Naive B cell (primary cell): ENCODE data around the gene DBN1. TPM values are rescaled to one million over a fixed set of nuclear protein-coding genes. Genes with fewer than 3 reads are reported as not detected.

Experiments
- ATAC-seq, 2 donors: fragments of 150-1000 bp; cut with Tn5 transposase; 2 replicates each; pipeline ENCODE4 v1.10.0; 2021; ENCODE audit warnings: low read depth in 2 of 2, mild to moderate bottlenecking in 2 of 2, moderate library complexity in 2 of 2
- DNase-seq: peaks from one replicate; pipeline ENCODE4 v3.0.0; 2022
- H3K27ac Mint-ChIP-seq, 6 donors: one replicate each; pipeline ENCODE4 v1.8.0; 2020 to 2022; ENCODE audit warnings: mild to moderate bottlenecking in 6 of 6, mixed read lengths in 6 of 6, moderate library complexity in 5 of 6, inconsistent platforms in 2 of 6
- H3K27me3 Mint-ChIP-seq, 3 donors: one replicate each; pipeline ENCODE4 v1.8.0; 2021 to 2022; ENCODE audit warnings: mixed read lengths in 3 of 3, mild to moderate bottlenecking in 1 of 3
- H3K36me3 Mint-ChIP-seq, 2 donors: one replicate each; pipeline ENCODE4 v1.8.0; 2020 to 2022; ENCODE audit warnings: mixed read lengths in 2 of 2, inconsistent platforms in 1 of 2, mild to moderate bottlenecking in 1 of 2
- H3K4me1 Mint-ChIP-seq, 3 donors: one replicate each; pipeline ENCODE4 v1.8.0; 2020 to 2022; ENCODE audit warnings: mixed read lengths in 3 of 3, inconsistent platforms in 1 of 3, mild to moderate bottlenecking in 1 of 3, moderate library complexity in 1 of 3
- H3K4me3 Mint-ChIP-seq, 8 donors: one replicate each; pipeline ENCODE4 v1.8.0; 2020 to 2022; ENCODE audit warnings: mild to moderate bottlenecking in 8 of 8, mixed read lengths in 8 of 8, moderate library complexity in 8 of 8, inconsistent platforms in 2 of 8
- H3K9me3 Mint-ChIP-seq, 7 donors: one replicate each; pipeline ENCODE4 v1.8.0; 2020 to 2022; ENCODE audit warnings: mixed read lengths in 7 of 7, mild to moderate bottlenecking in 5 of 7, inconsistent platforms in 2 of 7, moderate library complexity in 1 of 7
- polyA plus RNA-seq, 6 donors: library from polyadenylated mRNA; unstranded; fragments of 300-500 nt; fragmentation: Illumina TruSeq; gene quantifications; one replicate each; pipeline ENCODE4 v1.2.3, GENCODE V29; 2021; ENCODE audit warnings: low read depth in 6 of 6

DBN1 gene
- polyA plus RNA-seq, 6 donors from 2014 or later = 0.31 to 1.9 (median 0.65) TPM; not detected in 2

GRCh38 chr5:177472460-177473442 is 683 bp downstream of the DBN1 start:
- peaks cover 0 to 24% (median 16%) of the 10 kb centered on the region in 3 donors for H3K27me3 Mint-ChIP-seq
- no peak overlapping the region for H3K27ac Mint-ChIP-seq
- H3K4me3 Mint-ChIP-seq = peak overlapping the region; percentile 18 to 90 (median 82)
- H3K4me1 Mint-ChIP-seq = peaks cover 16 to 28% (median 23%) of the 10 kb centered on the region in 3 donors
- H3K36me3 Mint-ChIP-seq = no peaks in the 10 kb centered on the region
- no peaks in the 10 kb centered on the region for H3K9me3 Mint-ChIP-seq
- peak; percentile 45 for DNase-seq
- ATAC-seq = peak; percentile 60 to 70

- Mint-ChIP-seq H3K27me3 (peaks cover 0 to 24% (median 16%) of the 10 kb centered on the region in 3 donors), H3K9me3 (no peaks in the 10 kb centered on the region), H3K4me1 (peaks cover 16 to 28% (median 23%) of the 10 kb centered on the region in 3 donors), H3K27ac (no peak overlapping the region), H3K4me3 (peak overlapping the region; percentile 12 to 88 (median 68)), H3K36me3 (no peaks in the 10 kb centered on the region)
- ATAC-seq = no peak
- no peak for DNase-seq
These were observed 1.7 kb downstream of the DBN1 start for GRCh38 chr5:177471610-177472356.

- Mint-ChIP-seq H3K9me3 (no peaks in the 10 kb centered on the region), H3K27me3 (peaks cover 0 to 24% (median 16%) of the 10 kb centered on the region in 3 donors), H3K27ac (peak overlapping the region in 1 of 6 donors; percentile 27), H3K4me3 (peak overlapping the region in 5 of 8 donors; percentile 25 to 67 (median 53)), H3K36me3 (no peaks in the 10 kb centered on the region), H3K4me1 (peaks cover 12 to 28% (median 19%) of the 10 kb centered on the region in 3 donors)
- ATAC-seq (no peak), DNase-seq (no peak)
These were observed 2.5 kb downstream of the DBN1 start for GRCh38 chr5:177470759-177471536.

GRCh38 chr5:177469750-177470525 is 3.5 kb downstream of the DBN1 start:
- DNase-seq (no peak), ATAC-seq (no peak)
- no peaks in the 10 kb centered on the region for H3K9me3 Mint-ChIP-seq
- peaks cover 0 to 24% (median 16%) of the 10 kb centered on the region in 3 donors for H3K27me3 Mint-ChIP-seq
- H3K36me3 Mint-ChIP-seq = no peaks in the 10 kb centered on the region
- no peak overlapping the region for H3K27ac Mint-ChIP-seq
- H3K4me1 Mint-ChIP-seq = peaks cover 6 to 20% (median 12%) of the 10 kb centered on the region in 3 donors
- H3K4me3 Mint-ChIP-seq = peak overlapping the region in 2 of 8 donors; percentile 25 to 54

GRCh38 chr5:177468685-177469628 is 4.5 kb downstream of the DBN1 start:
- Mint-ChIP-seq H3K27ac (peak overlapping the region in 1 of 6 donors; percentile 18), H3K9me3 (no peaks in the 10 kb centered on the region), H3K4me1 (peaks cover 2 to 11% (median 6%) of the 10 kb centered on the region in 3 donors), H3K4me3 (peak overlapping the region in 1 of 8 donors; percentile 56), H3K36me3 (no peaks in the 10 kb centered on the region), H3K27me3 (peaks cover 0 to 17% (median 10%) of the 10 kb centered on the region in 3 donors)
- no peak for DNase-seq
- ATAC-seq = no peak

- Mint-ChIP-seq H3K27me3 (peaks cover 0 to 14% (median 7%) of the 10 kb centered on the region in 3 donors), H3K36me3 (no peaks in the 10 kb centered on the region), H3K9me3 (no peaks in the 10 kb centered on the region), H3K4me3 (no peak overlapping the region), H3K4me1 (peaks cover 0 to 8% (median 3%) of the 10 kb centered on the region in 3 donors), H3K27ac (peak overlapping the region in 1 of 6 donors; percentile 18)
- ATAC-seq = no peak
- DNase-seq = no peak
These were observed 5.1 kb downstream of the DBN1 start for GRCh38 chr5:177468329-177468684.

- Mint-ChIP-seq H3K27me3 (peaks cover 0 to 14% (median 7%) of the 10 kb centered on the region in 3 donors), H3K4me3 (peak overlapping the region in 1 of 8 donors; percentile 18), H3K36me3 (no peaks in the 10 kb centered on the region), H3K4me1 (peaks cover 2 to 11% (median 3%) of the 10 kb centered on the region in 3 donors), H3K27ac (no peak overlapping the region), H3K9me3 (no peaks in the 10 kb centered on the region)
- ATAC-seq (no peak), DNase-seq (no peak)
These were observed 6.0 kb downstream of the DBN1 start for GRCh38 chr5:177467436-177467835.

- Mint-ChIP-seq H3K36me3 (no peaks in the 10 kb centered on the region), H3K27ac (no peak overlapping the region)
- ATAC-seq = no peak
These were observed 6.6 kb downstream of the DBN1 start for GRCh38 chr5:177466861-177467260.

GRCh38 chr5:177465044-177465443 is 8.4 kb downstream of the DBN1 start:
- no peaks in the 10 kb centered on the region for H3K9me3 Mint-ChIP-seq
- H3K36me3 Mint-ChIP-seq = no peaks in the 10 kb centered on the region
- H3K27me3 Mint-ChIP-seq = peaks cover 0 to 14% (median 6%) of the 10 kb centered on the region in 3 donors
- ATAC-seq = no peak
- no peak overlapping the region for H3K27ac Mint-ChIP-seq
- no peak for DNase-seq
- no peak overlapping the region for H3K4me3 Mint-ChIP-seq
- H3K4me1 Mint-ChIP-seq = peaks cover 2 to 8% (median 7%) of the 10 kb centered on the region in 3 donors

More at GRCh38 chr5:177466861-177467260, 6.6 kb downstream of the DBN1 start:
- Mint-ChIP-seq H3K27me3 (peaks cover 0 to 14% (median 7%) of the 10 kb centered on the region in 3 donors), H3K4me1 (peaks cover 2 to 7% (median 3%) of the 10 kb centered on the region in 3 donors), H3K9me3 (no peaks in the 10 kb centered on the region), H3K4me3 (peak overlapping the region in 1 of 8 donors; percentile 18)
- DNase-seq = no peak

GRCh38 chr5:177462021-177462670 is 11.3 kb downstream of the DBN1 start:
- Mint-ChIP-seq H3K4me1 (peaks cover 5 to 7% (median 6%) of the 10 kb centered on the region in 3 donors), H3K27me3 (peaks cover 0 to 7% (median 5%) of the 10 kb centered on the region in 3 donors), H3K36me3 (no peaks in the 10 kb centered on the region), H3K9me3 (no peaks in the 10 kb centered on the region), H3K27ac (no peak overlapping the region), H3K4me3 (no peak overlapping the region)
- ATAC-seq (no peak), DNase-seq (no peak)
